Activated naive CD8-positive, alpha-beta T cell (primary cell): ENCODE measurements around the gene SVOPL.

Source experiments
- H3K27ac Mint-ChIP-seq: one replicate; pipeline ENCODE4 v1.8.0; 2021; ENCODE audit warnings: mixed read lengths
- H3K27me3 Mint-ChIP-seq: one replicate; pipeline ENCODE4 v1.8.0; 2021; ENCODE audit warnings: mixed read lengths
- H3K36me3 Mint-ChIP-seq: one replicate; pipeline ENCODE4 v1.8.0; 2021; ENCODE audit warnings: mixed read lengths
- H3K4me1 Mint-ChIP-seq: one replicate; pipeline ENCODE4 v1.8.0; 2021; ENCODE audit warnings: low read depth, mixed read lengths
- H3K4me3 Mint-ChIP-seq: one replicate; pipeline ENCODE4 v1.8.0; 2021; ENCODE audit warnings: mild to moderate bottlenecking, mixed read lengths
- H3K9me3 Mint-ChIP-seq: one replicate; pipeline ENCODE4 v1.8.0; 2021; ENCODE audit warnings: low read depth, mixed read lengths

The SVOPL gene

DNA sequence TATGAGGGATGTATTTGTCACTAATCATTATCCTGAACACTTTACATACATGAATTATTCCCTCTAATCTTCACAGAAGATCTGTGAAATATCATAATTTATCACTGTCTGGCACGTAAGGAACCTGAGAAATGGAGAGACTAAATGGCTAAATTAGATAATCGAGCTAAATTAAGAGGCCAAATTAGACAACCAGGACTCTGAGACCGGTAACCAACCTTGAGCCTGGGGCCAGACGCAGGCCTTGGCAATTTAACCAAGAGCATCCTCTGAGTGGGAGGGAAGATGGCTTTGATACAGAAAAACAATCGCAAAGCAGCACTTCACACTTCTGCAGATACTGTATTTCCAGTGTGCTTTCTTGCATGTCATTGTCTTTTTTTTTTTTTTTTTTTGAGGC, 21.4 kb downstream of the SVOPL start:
- Mint-ChIP-seq H3K9me3 (no peaks in the 10 kb centered on the region), H3K27me3 (no peaks in the 10 kb centered on the region), H3K27ac (no peak overlapping the region), H3K36me3 (no peaks in the 10 kb centered on the region), H3K4me3 (no peak overlapping the region), H3K4me1 (no peaks in the 10 kb centered on the region)

DNA sequence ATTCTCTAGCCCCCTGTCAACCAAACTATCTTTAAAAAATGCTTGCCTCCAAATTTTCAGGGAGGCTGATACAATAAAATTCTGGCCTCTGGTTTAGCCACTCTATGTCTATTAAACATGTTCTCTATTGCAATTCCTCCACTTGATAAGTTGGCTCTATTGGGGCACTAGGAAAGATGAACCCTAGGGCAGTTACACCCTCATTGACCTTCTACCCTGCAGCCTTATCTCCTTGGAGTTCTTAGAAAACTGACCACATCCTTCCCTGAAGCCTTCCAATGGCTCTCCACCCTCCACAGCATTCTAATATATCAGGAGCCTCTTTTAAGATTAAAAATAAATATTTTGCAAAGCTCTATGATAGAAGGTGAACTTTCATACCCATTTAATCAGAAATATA, 30.6 kb downstream of the SVOPL start:
- no peaks in the 10 kb centered on the region for H3K9me3 Mint-ChIP-seq
- H3K4me1 Mint-ChIP-seq, result peaks cover 3% of the 10 kb centered on the region
- no peak overlapping the region for H3K4me3 Mint-ChIP-seq
- no peaks in the 10 kb centered on the region for H3K27me3 Mint-ChIP-seq
- H3K36me3 Mint-ChIP-seq, result no peaks in the 10 kb centered on the region
- H3K27ac Mint-ChIP-seq, result no peak overlapping the region

DNA sequence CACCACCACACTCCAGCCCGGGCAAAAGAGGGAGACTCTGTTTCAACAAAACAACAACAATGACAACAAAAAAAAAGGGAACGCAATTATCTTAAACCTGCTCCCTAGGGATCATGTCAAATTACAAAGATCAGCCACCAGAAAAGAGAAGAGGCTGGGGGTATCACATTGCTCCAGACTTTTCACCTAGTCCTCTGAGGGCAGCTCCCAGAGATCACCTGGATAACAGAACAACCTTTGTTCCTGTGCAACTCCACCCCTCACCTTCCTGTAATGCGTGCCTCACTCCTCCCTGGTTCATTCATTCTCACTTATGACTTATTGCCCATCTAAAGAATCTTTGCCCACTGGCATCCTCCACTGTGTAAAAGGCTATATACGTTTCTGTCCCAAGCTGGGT, 31.8 kb downstream of the SVOPL start:
- Mint-ChIP-seq H3K4me3 (no peak overlapping the region), H3K36me3 (no peaks in the 10 kb centered on the region), H3K27ac (no peak overlapping the region), H3K4me1 (peaks cover 5% of the 10 kb centered on the region), H3K9me3 (no peaks in the 10 kb centered on the region), H3K27me3 (no peaks in the 10 kb centered on the region)

DNA sequence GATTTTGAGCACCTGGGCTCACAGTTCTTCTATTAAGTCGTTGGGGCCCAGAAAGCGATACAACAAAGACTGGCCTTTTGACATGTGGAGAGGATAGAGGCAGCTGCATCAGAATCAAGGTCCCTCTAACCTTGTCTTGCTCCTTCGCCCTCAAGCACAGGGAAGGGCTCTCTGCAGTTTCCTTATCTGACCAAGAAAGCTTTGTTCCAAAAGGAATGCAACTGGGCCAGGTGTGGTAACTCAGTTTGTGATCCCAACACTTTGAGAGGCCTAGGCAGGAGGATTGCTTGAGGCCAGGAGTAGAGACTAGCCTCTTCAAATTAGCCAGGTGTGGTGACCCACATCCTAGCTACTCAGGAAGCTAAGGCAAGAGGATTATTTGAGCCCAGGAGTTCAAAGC, 32.2 kb downstream of the SVOPL start:
- Mint-ChIP-seq H3K36me3 (no peaks in the 10 kb centered on the region), H3K4me3 (no peak overlapping the region), H3K27ac (no peak overlapping the region), H3K4me1 (peaks cover 5% of the 10 kb centered on the region), H3K9me3 (no peaks in the 10 kb centered on the region), H3K27me3 (no peaks in the 10 kb centered on the region)

DNA sequence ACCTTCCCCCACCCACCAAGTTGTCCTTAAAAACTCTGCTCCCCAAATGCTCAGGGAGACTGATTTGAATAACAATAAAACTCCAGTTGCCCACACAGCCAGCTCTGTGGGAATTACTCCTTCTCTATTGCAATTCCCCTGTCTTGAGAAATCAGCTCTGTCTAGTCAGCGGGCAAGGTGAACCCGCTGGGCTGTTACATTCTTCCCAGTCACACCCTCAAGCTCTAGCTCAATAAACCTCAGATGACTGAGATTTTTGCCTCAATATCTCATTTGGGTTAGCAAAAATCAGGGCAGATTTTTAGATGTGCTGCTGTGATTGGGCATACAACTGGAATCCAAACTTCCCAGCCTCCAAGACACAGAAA, 32.9 kb downstream of the SVOPL start:
- Mint-ChIP-seq H3K9me3 (no peaks in the 10 kb centered on the region), H3K27ac (no peak overlapping the region), H3K36me3 (no peaks in the 10 kb centered on the region), H3K4me1 (peaks cover 7% of the 10 kb centered on the region), H3K27me3 (no peaks in the 10 kb centered on the region), H3K4me3 (no peak overlapping the region)

DNA sequence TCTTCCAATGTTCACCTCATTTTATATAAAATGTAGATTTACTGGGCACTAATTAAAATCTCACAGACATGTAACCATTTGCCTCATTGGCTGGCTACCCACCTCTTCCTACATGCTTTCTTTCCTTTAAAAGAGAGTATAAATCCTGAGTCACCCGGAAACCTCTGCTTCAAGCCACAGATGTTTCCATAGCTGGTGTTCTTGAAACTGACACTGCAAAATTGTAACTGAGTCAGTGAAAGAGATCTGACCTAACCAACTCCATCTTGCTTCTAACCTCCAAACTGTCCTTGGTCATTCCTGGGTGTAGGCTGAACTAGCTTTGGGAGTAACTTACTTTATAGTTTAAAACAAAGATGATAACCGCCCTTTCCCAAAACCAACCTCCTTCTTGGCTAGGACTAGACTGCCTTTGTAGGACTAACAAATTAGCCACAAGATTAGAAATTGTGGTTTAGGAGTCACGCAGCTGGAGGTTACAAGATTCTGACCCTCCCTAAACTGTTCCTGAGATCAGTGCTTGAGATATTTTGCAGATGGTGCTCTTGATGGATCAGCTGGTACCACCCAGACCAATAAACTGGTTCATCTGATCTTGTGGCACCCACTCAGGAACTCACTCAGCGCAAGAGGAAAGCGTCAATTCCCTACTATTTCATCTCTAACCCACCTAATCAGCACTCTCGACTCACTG, 33.5 kb downstream of the SVOPL start:
- no peaks in the 10 kb centered on the region for H3K27me3 Mint-ChIP-seq
- H3K9me3 Mint-ChIP-seq, result no peaks in the 10 kb centered on the region

DNA sequence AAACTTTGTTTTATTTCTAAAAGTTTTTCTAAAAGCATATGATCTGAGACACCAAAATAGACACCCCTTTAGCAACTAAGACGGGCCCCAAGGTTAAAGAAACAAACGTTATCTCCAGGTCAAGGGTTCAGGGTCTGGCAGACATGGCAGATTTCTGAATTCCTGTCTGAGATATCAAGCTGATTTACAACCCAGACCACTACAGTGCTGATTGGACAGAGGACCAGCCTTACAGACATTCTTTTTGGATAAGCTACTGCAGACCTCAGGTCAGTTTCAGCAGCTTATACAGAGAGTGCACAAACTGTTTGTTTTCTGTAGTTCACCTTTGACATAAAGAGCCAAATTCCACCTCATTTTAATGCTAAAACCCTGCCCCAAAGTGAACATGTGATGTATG, 34.8 kb downstream of the SVOPL start:
- H3K4me1 Mint-ChIP-seq, result peaks cover 7% of the 10 kb centered on the region
- H3K27ac Mint-ChIP-seq, result no peak overlapping the region
- no peaks in the 10 kb centered on the region for H3K9me3 Mint-ChIP-seq
- no peaks in the 10 kb centered on the region for H3K36me3 Mint-ChIP-seq
- H3K27me3 Mint-ChIP-seq, result no peaks in the 10 kb centered on the region
- H3K4me3 Mint-ChIP-seq, result no peak overlapping the region

More for the DNA sequence above, 33.5 kb downstream of the SVOPL start:
- Mint-ChIP-seq H3K36me3 (no peaks in the 10 kb centered on the region), H3K27ac (no peak overlapping the region), H3K4me1 (peaks cover 7% of the 10 kb centered on the region), H3K4me3 (no peak overlapping the region)

DNA sequence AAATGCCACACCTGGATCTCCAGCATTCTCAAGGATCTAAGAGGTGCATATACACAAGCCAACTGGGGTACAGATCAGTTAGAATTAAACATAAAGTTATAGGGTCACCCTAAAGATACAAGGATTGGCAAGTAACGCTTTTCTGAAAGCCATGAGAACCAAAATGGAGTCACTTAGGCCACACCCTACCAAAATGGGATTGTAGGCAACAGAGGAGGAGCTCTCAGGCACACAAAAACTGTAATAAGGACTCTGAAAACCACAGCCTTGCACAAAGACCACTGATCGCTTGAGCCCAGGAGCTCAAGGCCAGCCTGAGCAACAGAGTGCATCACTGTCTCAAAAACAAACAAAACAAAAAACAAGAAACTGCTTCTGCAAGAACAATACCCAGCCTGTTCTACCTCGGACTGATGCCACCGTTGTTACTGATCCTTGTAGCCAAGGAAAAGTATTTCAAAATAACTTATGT, 35.5 kb downstream of the SVOPL start:
- Mint-ChIP-seq H3K36me3 (no peaks in the 10 kb centered on the region), H3K9me3 (no peaks in the 10 kb centered on the region), H3K4me3 (no peak overlapping the region), H3K27me3 (no peaks in the 10 kb centered on the region), H3K27ac (no peak overlapping the region), H3K4me1 (peaks cover 7% of the 10 kb centered on the region)

DNA sequence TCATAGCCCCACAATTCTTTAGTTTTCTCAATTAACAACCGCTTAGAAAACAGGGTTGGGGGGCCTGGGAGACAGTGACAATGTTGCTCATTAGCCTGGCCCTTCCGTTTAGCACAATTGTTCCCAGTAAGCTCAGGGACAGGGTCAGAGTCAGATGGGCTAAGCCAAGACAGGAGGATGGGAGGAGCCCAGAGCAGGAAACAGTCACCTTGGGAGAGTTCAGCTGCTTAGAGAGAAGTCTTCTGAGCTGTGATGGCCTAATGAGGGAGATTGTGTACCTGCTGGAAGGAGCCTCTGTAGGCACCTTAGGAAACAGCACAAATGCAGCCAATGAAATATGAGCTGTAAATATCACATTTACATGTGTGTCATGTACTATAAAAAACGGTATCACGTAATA, 35.9 kb downstream of the SVOPL start:
- Mint-ChIP-seq H3K27ac (no peak overlapping the region), H3K36me3 (no peaks in the 10 kb centered on the region), H3K9me3 (no peaks in the 10 kb centered on the region), H3K27me3 (no peaks in the 10 kb centered on the region), H3K4me1 (peaks cover 7% of the 10 kb centered on the region), H3K4me3 (peak overlapping the region; percentile 67)

DNA sequence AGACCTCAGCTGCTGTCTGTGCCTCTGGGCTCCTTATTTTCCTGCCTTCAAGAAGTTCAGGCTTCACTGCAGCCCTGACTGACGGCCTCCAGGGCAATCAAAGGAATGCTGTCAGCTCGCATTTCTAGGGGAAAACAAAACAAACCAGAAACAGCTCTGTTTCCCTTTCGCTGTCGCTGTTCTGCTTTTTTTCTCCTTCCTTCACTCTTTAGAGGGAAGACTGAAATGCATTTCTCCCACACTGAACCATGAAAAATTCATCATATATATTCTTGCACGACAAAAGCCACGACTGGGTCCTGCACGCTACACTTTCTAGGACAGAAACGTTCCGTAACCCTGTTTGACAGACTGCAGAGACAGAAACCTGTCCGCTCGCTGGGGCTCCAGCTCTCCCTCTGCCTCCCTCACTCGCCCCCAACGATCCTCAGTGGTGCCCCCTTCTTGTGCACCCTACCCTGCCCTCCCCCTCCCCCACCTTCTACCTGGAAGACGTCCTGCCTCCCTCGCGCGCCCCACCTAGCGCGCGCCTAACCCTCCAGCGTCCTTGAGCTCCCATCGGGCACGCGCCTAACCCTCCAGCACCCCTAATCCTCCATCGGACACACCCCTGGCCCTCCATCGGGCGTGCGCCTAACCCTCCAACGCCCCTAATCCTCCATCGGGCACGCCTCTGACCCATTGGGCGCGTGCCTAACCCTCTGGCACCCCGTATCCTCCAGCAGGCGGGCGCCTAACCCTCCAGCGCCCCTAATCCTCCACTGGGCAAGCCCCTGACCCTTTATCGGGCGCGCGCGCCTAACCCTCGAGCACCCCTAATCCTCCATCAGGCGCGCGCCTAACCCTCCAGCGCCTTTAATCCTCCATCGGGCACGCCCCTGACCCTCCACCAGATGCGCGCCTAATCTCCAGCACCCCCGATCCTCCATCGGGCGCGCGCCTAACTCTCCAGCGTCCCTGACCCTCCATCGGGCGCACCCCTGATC, 37.1 kb downstream of the SVOPL start:
- Mint-ChIP-seq H3K4me1 (peaks cover 7% of the 10 kb centered on the region), H3K27me3 (no peaks in the 10 kb centered on the region), H3K4me3 (peak overlapping the region; percentile 83), H3K9me3 (no peaks in the 10 kb centered on the region), H3K36me3 (no peaks in the 10 kb centered on the region), H3K27ac (no peak overlapping the region)

DNA sequence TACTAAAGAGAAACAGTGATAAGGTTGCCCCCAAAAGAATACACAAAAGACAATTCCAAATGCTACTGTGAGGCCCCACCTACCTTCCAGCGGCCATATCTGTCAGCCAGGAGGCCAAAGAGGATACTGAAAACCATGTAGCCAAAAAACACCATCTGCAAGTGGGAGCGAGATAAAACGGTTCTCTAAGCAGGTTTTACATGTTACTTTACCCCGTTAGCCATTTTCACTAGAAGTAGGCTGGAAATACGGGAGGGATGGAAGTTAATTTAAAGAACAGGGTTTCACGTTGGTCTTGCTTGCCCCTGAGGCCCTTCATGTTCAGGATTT, 38.2 kb downstream of the SVOPL start:
- H3K36me3 Mint-ChIP-seq, result no peaks in the 10 kb centered on the region
- H3K9me3 Mint-ChIP-seq, result no peaks in the 10 kb centered on the region
- H3K27ac Mint-ChIP-seq, result no peak overlapping the region
- H3K4me3 Mint-ChIP-seq, result no peak overlapping the region
- H3K27me3 Mint-ChIP-seq, result no peaks in the 10 kb centered on the region
- H3K4me1 Mint-ChIP-seq, result peaks cover 7% of the 10 kb centered on the region

DNA sequence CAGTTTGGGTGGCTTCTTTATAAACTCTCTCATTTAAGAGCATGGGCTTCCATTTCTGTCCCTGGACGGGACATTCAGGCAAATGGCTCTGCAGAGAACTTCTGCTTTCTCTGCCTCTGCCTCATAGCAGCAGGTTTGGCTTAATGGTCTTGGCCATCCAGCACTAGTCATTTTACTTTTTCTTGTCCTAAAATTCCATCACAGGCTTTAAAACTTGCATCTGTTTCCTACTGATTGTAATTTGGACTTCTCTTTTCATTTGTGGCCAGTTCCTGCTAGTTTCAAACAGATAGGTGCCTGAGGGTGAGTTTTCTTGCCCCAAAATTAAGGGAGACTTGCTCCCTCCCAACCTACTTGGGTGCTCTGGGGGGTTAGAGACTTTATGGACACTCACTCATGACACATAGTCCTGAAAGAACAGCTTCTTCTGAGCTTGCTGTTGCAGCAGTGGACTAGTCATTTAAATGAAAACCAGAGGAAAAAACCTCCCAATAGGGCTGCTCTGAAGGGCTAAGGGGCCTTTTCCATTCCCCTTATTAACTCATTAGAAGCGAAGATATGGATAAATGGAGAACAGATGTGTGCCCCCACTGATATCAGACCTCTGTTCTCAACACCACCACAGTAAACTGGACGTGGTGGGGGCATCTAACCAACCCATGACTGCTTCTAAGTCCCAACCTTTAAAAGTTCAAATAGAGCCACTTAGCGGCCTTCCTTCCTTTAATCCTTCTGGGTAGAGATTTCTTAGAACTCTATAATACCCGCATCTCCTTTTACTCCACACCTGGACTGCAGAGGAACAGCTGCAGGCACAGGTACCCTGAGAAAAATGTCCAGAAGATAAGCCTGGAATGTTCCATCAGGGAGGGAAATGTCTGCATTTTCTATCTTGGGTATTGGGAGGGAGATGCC, 38.8 kb downstream of the SVOPL start:
- Mint-ChIP-seq H3K36me3 (no peaks in the 10 kb centered on the region), H3K27ac (no peak overlapping the region), H3K4me1 (peaks cover 6% of the 10 kb centered on the region), H3K4me3 (no peak overlapping the region), H3K27me3 (no peaks in the 10 kb centered on the region), H3K9me3 (no peaks in the 10 kb centered on the region)

DNA sequence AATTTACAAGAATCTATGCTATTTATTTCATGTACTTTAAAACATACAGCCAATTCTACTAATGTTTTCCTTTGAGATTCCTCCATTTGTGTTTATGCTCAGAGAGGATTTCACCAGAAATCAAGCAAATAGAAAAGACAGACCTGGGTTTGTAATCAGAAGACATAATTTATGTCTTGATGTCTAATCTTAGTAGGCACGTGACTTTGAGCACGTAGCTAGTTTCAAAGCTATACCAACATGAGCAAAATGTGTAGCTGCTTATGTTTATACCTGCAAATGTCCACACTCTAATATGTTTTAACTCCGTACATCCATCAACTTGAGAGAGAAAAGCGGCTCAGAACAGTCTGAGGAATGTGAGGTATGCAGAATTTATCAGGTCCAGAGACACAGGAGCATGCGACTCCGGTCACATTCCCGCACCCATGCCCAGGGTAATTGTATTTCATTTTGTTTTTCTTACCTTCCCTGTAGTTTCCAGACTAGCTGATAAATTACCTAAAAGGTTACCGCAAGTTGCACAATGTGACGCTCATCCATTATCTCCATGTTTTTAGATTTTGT, 40.0 kb downstream of the SVOPL start:
- Mint-ChIP-seq H3K9me3 (no peaks in the 10 kb centered on the region), H3K4me3 (no peak overlapping the region), H3K27ac (no peak overlapping the region), H3K27me3 (no peaks in the 10 kb centered on the region), H3K36me3 (no peaks in the 10 kb centered on the region), H3K4me1 (peaks cover 4% of the 10 kb centered on the region)

DNA sequence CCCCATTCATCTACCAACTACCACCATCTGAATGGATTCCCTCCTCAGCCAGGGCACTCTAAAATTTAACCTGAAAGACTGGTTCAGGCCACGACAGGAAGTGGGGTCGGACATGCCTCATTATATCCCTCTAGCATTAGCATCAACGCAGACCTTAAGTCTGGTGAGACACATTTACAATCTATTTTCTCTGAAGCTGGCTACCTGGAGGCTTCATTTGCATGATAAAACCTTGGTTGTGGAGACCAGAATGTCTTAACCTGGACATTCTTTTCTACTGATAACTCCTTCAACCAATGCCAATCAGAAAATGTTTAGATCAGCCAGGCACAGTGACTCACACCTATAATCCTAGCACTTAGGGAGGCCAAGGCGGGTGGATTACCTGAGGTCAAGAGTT, 42.3 kb downstream of the SVOPL start:
- Mint-ChIP-seq H3K27me3 (no peaks in the 10 kb centered on the region), H3K4me3 (no peak overlapping the region), H3K9me3 (no peaks in the 10 kb centered on the region), H3K4me1 (peaks cover 2% of the 10 kb centered on the region), H3K27ac (no peak overlapping the region), H3K36me3 (no peaks in the 10 kb centered on the region)
